Stimulated activated CD4-positive, alpha-beta T cell treated with anti-CD3 and anti-CD28 coated beads, Interleukin-15, amount 100 ng/mL, for 1 hour (primary cell): ENCODE measurements around the gene POP7.

Experiments used
- DNase-seq, 2 donors: peaks; one replicate each; pipeline ENCODE4 v3.0.0-alpha.2; 2020; ENCODE audit warnings: low read depth in 1 of 2, low spot score in 1 of 2

Gene POP7

GRCh38 chr7:100679129-100679926 is 26.6 kb upstream of the POP7 start:
- DNase-seq = no peak

GRCh38 chr7:100679927-100680575 is 25.9 kb upstream of the POP7 start:
- no peak for DNase-seq

- no peak for DNase-seq
Observed at GRCh38 chr7:100680576-100681271, 25.2 kb upstream of the POP7 start.

GRCh38 chr7:100681491-100682227 is 24.3 kb upstream of the POP7 start:
- no peak for DNase-seq

- DNase-seq = no peak
Observed at GRCh38 chr7:100682228-100682741, 23.6 kb upstream of the POP7 start.

- DNase-seq = no peak
Observed at GRCh38 chr7:100682991-100683658, 22.8 kb upstream of the POP7 start.

GRCh38 chr7:100683659-100684533 is 22.0 kb upstream of the POP7 start:
- DNase-seq = no peak

GRCh38 chr7:100684534-100685042 is 21.3 kb upstream of the POP7 start:
- no peak for DNase-seq

- no peak for DNase-seq
Observed at GRCh38 chr7:100685049-100685605, 20.8 kb upstream of the POP7 start.

GRCh38 chr7:100685631-100686145 is 20.2 kb upstream of the POP7 start:
- DNase-seq = no peak

GRCh38 chr7:100686201-100686821 is 19.6 kb upstream of the POP7 start:
- no peak for DNase-seq

GRCh38 chr7:100686822-100687211 is 19.1 kb upstream of the POP7 start:
- DNase-seq = no peak

GRCh38 chr7:100687261-100687660 is 18.7 kb upstream of the POP7 start:
- DNase-seq = no peak

GRCh38 chr7:100687751-100688300 is 18.1 kb upstream of the POP7 start:
- DNase-seq = no peak

GRCh38 chr7:100688326-100688860 is 17.5 kb upstream of the POP7 start:
- DNase-seq = no peak

GRCh38 chr7:100689230-100690135 is 16.4 kb upstream of the POP7 start:
- no peak for DNase-seq
